ENCODE measurements around the gene HTRA1. TPM values are rescaled to one million over a fixed set of nuclear protein-coding genes. Genes with fewer than 3 reads are reported as not detected.

HTRA1 gene
- polyA plus RNA-seq, 1 experiment, result 128 TPM

GRCh38 chr10:122554131-122555036 is 93.0 kb downstream of the HTRA1 start:
- DNase-seq (ENCODE audit: low read depth), result no peak
- Histone ChIP-seq H3K36me3 (ENCODE audit: control insufficient read depth, insufficient read depth, low read length) (no peaks in the 10 kb centered on the region), H3K27me3 (ENCODE audit: control insufficient read depth, insufficient read depth, low read length) (no peaks in the 10 kb centered on the region), H3K4me3 (ENCODE audit: low read depth, low read length) (no peak overlapping the region)
- CTCF ChIA-PET, result interaction anchor here (0.7 to 3.2 kb wide), 2 partner anchors 11 to 255 kb away, joined by 3 to 11 read pairs; no protein-coding TSS in a partner anchor
- no peak for TF ChIP-seq CTCF (IDR thresholded peaks at IDR 0.05; ENCODE audit: insufficient read depth, low read depth, low read length)
- POLR2A ChIA-PET, result no interaction called here

GRCh38 chr10:122555442-122555841 is 94.1 kb downstream of the HTRA1 start:
- Histone ChIP-seq H3K27me3 (ENCODE audit: control insufficient read depth, insufficient read depth, low read length) (no peaks in the 10 kb centered on the region), H3K36me3 (ENCODE audit: control insufficient read depth, insufficient read depth, low read length) (no peaks in the 10 kb centered on the region), H3K4me3 (ENCODE audit: low read depth, low read length) (no peak overlapping the region)
- ChIA-PET CTCF (interaction anchor here (0.7 to 3.2 kb wide), 2 partner anchors 10 to 257 kb away, joined by 3 to 11 read pairs; no protein-coding TSS in a partner anchor), POLR2A (no interaction called here)
- DNase-seq (ENCODE audit: low read depth), result no peak
- TF ChIP-seq CTCF (IDR thresholded peaks at IDR 0.05; ENCODE audit: insufficient read depth, low read depth, low read length), result no peak

- Histone ChIP-seq H3K27me3 (ENCODE audit: control insufficient read depth, insufficient read depth, low read length) (0 out of 2 replicates have a peak, but pooled peaks cover 1% of the 10 kb centered on the region), H3K4me3 (ENCODE audit: low read depth, low read length) (no peak overlapping the region), H3K36me3 (ENCODE audit: control insufficient read depth, insufficient read depth, low read length) (no peaks in the 10 kb centered on the region)
- ChIA-PET POLR2A (no interaction called here), CTCF (interaction anchor here (0.8 to 3.2 kb wide), 5 partner anchors 8 to 215 kb away, joined by 3 to 11 read pairs (median 6); no protein-coding TSS in a partner anchor)
- no peak for DNase-seq (ENCODE audit: low read depth)
- no peak for TF ChIP-seq CTCF (IDR thresholded peaks at IDR 0.05; ENCODE audit: insufficient read depth, low read depth, low read length)
Observed at GRCh38 chr10:122557516-122557915, 96.2 kb downstream of the HTRA1 start.

- ChIA-PET CTCF (interaction anchor here (1.1 to 2.3 kb wide), 4 partner anchors 10 to 216 kb away, joined by 3 to 9 read pairs (median 5); no protein-coding TSS in a partner anchor), POLR2A (no interaction called here)
- no peak for DNase-seq (ENCODE audit: low read depth)
- TF ChIP-seq CTCF (IDR thresholded peaks at IDR 0.05; ENCODE audit: insufficient read depth, low read depth, low read length), result no peak
- Histone ChIP-seq H3K36me3 (ENCODE audit: control insufficient read depth, insufficient read depth, low read length) (no peaks in the 10 kb centered on the region), H3K4me3 (ENCODE audit: low read depth, low read length) (no peak overlapping the region), H3K27me3 (ENCODE audit: control insufficient read depth, insufficient read depth, low read length) (peaks cover 3% of the 10 kb centered on the region; the same call in 1 of the 2 replicates)
Observed at GRCh38 chr10:122558452-122558851, 97.1 kb downstream of the HTRA1 start.

GRCh38 chr10:122559228-122559627 is 97.9 kb downstream of the HTRA1 start:
- no peak for DNase-seq (ENCODE audit: low read depth)
- ChIA-PET POLR2A (no interaction called here), CTCF (interaction anchor here (1.2 kb wide), 1 partner anchor 45 kb away, joined by 3 read pairs; no protein-coding TSS in a partner anchor)
- Histone ChIP-seq H3K27me3 (ENCODE audit: control insufficient read depth, insufficient read depth, low read length) (peaks cover 7% of the 10 kb centered on the region; the same call in 1 of the 2 replicates), H3K36me3 (ENCODE audit: control insufficient read depth, insufficient read depth, low read length) (no peaks in the 10 kb centered on the region), H3K4me3 (ENCODE audit: low read depth, low read length) (no peak overlapping the region)
- TF ChIP-seq CTCF (IDR thresholded peaks at IDR 0.05; ENCODE audit: insufficient read depth, low read depth, low read length), result no peak

Measured in BJ (cell line).